ENCODE data around the gene RTL10.

The RTL10 gene, protein sequence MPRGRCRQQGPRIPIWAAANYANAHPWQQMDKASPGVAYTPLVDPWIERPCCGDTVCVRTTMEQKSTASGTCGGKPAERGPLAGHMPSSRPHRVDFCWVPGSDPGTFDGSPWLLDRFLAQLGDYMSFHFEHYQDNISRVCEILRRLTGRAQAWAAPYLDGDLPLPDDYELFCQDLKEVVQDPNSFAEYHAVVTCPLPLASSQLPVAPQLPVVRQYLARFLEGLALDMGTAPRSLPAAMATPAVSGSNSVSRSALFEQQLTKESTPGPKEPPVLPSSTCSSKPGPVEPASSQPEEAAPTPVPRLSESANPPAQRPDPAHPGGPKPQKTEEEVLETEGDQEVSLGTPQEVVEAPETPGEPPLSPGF

DNA sequence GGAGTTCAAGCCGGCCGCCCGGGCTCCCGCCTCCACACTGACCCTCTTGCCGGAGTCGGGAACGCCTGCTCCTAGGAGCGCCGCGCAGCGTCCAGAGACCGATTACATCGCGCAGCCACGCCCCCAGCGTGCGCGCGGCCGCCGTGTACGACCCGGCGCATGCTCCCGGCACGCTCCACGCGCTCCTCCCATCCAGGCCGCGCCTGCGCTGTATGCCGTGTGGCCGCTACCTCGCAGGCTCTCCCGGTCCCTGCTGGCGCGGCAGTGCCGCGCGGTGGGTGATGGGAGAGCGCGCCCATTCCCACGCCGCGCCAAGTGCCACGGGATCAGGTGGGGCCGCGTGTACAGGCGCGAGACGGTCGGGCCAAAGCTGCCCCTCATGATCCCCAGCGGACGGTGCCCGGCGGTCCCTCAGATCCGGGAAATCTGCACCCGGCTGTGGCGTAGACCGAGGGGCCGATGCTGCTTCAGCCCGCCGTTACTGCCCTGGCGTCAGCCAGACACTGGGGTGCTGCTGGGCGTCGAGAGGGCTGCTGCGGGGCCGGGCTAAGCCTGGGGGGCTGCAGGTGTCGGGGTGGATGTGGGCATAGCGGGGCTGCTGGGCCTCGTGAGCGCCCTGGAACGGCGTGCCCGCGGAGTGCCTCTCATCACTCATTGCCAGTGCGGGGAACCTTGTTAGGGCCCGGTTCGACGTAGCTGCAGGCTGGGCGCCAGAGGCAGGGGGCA, at the start of gene RTL10, which contains the start of gene GNB1L:
Gene RTL10 (minus strand): TSS at position 97 of the 726 bp plus-strand sequence. CDS start 2,613 bp downstream, outside the sequence.
Gene GNB1L (minus strand): TSS at position 97 of the 726 bp plus-strand sequence. CDS start 33,519 bp downstream, outside the sequence.
- TF ChIP-seq, protein P1, sequence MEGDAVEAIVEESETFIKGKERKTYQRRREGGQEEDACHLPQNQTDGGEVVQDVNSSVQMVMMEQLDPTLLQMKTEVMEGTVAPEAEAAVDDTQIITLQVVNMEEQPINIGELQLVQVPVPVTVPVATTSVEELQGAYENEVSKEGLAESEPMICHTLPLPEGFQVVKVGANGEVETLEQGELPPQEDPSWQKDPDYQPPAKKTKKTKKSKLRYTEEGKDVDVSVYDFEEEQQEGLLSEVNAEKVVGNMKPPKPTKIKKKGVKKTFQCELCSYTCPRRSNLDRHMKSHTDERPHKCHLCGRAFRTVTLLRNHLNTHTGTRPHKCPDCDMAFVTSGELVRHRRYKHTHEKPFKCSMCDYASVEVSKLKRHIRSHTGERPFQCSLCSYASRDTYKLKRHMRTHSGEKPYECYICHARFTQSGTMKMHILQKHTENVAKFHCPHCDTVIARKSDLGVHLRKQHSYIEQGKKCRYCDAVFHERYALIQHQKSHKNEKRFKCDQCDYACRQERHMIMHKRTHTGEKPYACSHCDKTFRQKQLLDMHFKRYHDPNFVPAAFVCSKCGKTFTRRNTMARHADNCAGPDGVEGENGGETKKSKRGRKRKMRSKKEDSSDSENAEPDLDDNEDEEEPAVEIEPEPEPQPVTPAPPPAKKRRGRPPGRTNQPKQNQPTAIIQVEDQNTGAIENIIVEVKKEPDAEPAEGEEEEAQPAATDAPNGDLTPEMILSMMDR (conservative IDR thresholded peaks at IDR 0.05) = no peak
- peak within 1 kb of the TSS; percentile 99 for H3K27ac ChIP-seq

DNA sequence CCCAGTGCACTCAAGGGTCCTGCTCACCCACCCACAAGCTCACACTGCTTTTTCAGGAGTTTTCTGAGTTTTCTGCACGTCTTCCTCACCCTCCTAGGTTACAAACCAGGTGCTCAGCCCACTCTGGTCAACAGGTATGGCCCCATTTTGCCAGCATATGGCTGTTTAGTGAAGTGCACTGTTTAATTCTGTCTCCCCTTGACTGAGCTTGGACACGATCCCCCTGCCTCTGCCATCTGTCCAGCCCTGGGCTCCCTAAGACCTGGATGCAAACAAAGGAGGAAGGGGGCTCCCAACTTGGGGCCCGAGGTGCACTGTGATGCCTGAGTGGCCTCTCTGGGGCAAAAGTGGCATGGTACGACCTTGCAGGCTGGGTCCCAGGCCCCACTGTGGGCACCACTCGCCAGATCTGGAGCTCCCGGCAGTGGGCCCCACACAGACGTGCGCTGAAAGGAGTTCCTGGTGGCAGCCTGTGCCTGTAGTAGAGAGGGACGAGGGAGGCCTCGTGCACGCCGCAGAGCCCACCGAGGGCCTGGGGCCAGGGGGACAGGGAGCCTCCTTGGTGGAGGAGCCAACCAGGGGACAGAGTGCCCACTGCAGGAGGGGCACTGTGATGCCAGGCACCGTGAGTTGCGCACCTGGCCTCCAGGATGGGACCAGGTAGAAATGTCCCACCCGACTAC, 49.6 kb upstream of the RTL10 start:
- no peak overlapping the region for H3K27ac ChIP-seq
- TF ChIP-seq, protein P1 (conservative IDR thresholded peaks at IDR 0.05) = no peak

DNA sequence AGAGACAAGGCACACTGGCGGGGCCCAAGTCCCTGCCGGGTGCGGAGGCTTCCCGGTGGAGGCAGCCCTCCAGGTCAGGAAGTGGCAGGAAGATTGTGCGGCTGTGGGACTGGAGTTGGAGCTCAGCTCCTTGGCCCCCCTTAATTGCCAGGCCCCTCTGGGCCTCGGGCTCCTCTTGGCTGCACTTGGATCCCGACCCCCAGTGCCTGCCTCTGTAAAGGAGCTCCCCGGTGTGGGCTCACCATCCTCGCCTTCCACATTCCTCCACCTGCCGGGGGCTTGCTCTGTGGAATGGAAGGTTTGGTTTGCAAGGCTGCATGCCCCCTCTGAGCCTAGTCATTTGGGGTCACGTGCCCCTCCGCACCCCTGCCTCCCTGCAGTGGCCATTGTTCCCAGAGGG, 48.8 kb upstream of the RTL10 start:
- H3K27ac ChIP-seq = no peak overlapping the region; the same call in 1 of the 2 replicates
- TF ChIP-seq, protein P1 (conservative IDR thresholded peaks at IDR 0.05) = no peak

DNA sequence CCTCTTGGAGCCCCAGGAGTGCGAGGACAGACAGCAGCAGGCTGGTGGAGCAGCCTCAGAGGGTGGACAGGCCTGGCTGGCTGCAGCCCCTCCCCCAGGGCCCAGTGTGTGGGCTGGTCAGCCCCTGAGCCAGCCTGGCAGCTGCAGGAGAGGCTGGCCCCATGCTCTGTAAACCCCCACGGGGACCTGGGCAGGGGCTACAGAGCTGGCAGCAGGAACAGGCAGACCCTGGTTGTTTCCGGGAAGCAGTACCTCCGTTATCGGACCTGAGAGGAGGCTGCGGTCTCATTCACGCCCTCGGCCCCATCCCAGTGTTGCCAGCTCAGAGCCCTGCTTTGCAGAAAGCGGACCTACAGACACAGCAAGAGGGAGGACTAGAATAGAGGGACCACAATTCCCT, 48.4 kb upstream of the RTL10 start:
- TF ChIP-seq, protein P1 (conservative IDR thresholded peaks at IDR 0.05) = no peak
- H3K27ac ChIP-seq = peak overlapping the region; percentile 54; the same call in 1 of the 2 replicates

DNA sequence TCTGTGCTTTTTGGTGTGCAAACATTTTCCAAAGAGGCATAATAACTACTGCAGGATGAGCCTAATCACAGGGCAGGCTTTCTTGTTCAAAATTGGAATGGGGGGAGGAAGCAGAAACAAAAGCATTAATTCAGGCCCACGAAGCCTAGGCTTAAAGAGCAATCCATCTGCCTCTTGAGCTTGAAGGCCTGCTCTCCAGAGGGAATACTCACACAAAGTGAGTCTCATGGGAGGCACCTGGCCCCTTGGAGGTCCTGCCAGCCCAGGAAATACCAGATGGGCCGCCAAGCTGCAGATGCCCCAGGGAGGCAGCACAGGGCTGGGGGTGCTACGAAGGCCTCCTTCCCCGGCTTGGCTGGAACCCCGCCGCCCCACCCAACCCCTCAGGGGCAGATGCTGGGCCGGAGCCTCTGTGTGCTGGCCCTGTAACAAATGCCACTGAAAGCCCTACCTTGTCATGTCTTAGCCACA, 47.6 kb upstream of the RTL10 start:
- H3K27ac ChIP-seq = peak overlapping the region; percentile 54; the same call in 1 of the 2 replicates
- TF ChIP-seq, protein P1 (conservative IDR thresholded peaks at IDR 0.05) = no peak

DNA sequence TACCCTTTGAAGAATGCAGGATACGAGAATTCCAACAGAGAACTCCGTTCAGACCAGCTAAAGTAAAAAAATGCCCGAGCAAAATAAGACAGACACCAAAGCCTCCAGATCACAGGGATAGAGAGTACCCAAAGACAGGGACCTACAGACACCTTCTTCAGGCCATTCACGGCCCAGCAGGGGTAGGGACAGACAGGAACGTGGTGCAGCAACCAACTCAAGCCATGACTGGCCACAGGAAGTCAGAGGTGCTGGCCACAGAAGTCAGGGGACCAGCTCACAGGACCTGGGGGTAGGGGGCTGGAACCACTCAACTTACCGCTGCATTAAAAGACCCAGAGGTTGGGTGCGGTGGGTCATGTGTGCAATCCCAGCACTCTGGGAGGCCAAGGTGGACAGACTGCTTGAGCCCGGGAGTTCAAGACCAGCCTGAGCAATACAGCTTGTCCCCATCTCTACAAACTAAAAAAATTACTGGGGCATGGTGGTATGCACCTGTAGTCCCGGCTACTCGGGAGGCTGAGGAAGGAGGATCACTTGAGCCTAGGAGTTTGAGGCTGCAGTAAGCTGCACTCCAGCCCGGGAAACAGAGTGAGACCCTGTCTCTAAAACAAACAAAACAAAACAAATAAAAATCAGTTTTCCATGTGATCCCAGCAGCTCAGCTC, 47.0 kb upstream of the RTL10 start:
- H3K27ac ChIP-seq = peak overlapping the region; percentile 54; the same call in 1 of the 2 replicates
- TF ChIP-seq, protein P1 (conservative IDR thresholded peaks at IDR 0.05) = no peak
